Measurements from ENCODE around the gene TMED4. TPM values are rescaled to one million over a fixed set of nuclear protein-coding genes. Genes with fewer than 3 reads are reported as not detected.

The TMED4 gene
- total and polyA plus RNA-seq, 2 of the 13 experiments (the other 11 are each of a cell fraction or from before 2014, with no cell fraction given), result 81.4 to 109 TPM

- TF ChIP-seq ZBTB46 (CRISPR knock-in tag; IDR thresholded peaks at IDR 0.05; ENCODE audit: borderline replicate concordance) (no peak), NFE2 (CRISPR knock-in tag; IDR thresholded peaks at IDR 0.05) (no peak), ZNF562 (CRISPR knock-in tag; IDR thresholded peaks at IDR 0.05; ENCODE audit: borderline replicate concordance) (no peak), SNAPC2 (CRISPR knock-in tag; IDR thresholded peaks at IDR 0.05) (no peak), ZNF878 (CRISPR knock-in tag; IDR thresholded peaks at IDR 0.05) (no peak), ZNF615 (CRISPR knock-in tag; IDR thresholded peaks at IDR 0.05; ENCODE audit: borderline replicate concordance) (no peak), MATR3 (CRISPR knock-in tag; IDR thresholded peaks at IDR 0.05) (no peak), ZNF569 (CRISPR knock-in tag; IDR thresholded peaks at IDR 0.05; ENCODE audit: borderline replicate concordance) (no peak), NFIC (IDR thresholded peaks at IDR 0.05; ENCODE audit: low read length) (no peak), GLI4 (CRISPR knock-in tag; IDR thresholded peaks at IDR 0.05; ENCODE audit: borderline replicate concordance) (no peak), HNF4G (IDR thresholded peaks at IDR 0.05; ENCODE audit: borderline replicate concordance, low read depth, low read length) (no peak), HNF4G (CRISPR knock-in tag; IDR thresholded peaks at IDR 0.05; ENCODE audit: borderline replicate concordance, low read depth) (no peak), SRY (CRISPR knock-in tag; IDR thresholded peaks at IDR 0.05) (no peak), ZNF18 (CRISPR knock-in tag; IDR thresholded peaks at IDR 0.05; ENCODE audit: insufficient replicate concordance) (no peak), HNRNPL (IDR thresholded peaks at IDR 0.05; ENCODE audit: low read depth, low read length) (no peak), ADNP (CRISPR knock-in tag; IDR thresholded peaks at IDR 0.05) (no peak), POLR2G (IDR thresholded peaks at IDR 0.05; ENCODE audit: low read depth, low read length) (no peak), SIN3B (IDR thresholded peaks at IDR 0.05; ENCODE audit: low read length) (no peak), ZKSCAN5 (CRISPR knock-in tag; IDR thresholded peaks at IDR 0.05) (no peak), ELF1 (CRISPR knock-in tag; IDR thresholded peaks at IDR 0.05) (no peak)
- TF ChIP-seq, protein P1, sequence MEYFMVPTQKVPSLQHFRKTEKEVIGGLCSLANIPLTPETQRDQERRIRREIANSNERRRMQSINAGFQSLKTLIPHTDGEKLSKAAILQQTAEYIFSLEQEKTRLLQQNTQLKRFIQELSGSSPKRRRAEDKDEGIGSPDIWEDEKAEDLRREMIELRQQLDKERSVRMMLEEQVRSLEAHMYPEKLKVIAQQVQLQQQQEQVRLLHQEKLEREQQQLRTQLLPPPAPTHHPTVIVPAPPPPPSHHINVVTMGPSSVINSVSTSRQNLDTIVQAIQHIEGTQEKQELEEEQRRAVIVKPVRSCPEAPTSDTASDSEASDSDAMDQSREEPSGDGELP (IDR thresholded peaks at IDR 0.05; ENCODE audit: borderline replicate concordance, low read depth), result peak; percentile 61; the same call in 1 of the 2 replicates
- TF ChIP-seq, protein P2, sequence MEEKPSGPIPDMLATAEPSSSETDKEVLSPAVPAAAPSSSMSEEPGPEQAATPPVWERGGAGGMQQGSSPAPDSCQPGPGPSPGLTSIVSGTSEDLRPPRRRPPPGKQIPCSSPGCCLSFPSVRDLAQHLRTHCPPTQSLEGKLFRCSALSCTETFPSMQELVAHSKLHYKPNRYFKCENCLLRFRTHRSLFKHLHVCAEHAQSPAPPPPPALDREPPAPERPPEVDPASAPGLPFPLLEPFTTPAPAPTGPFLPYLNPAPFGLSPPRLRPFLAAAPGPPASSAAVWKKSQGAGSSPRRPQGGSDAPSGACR (CRISPR knock-in tag; IDR thresholded peaks at IDR 0.05), result no peak
- TF ChIP-seq, protein P3, sequence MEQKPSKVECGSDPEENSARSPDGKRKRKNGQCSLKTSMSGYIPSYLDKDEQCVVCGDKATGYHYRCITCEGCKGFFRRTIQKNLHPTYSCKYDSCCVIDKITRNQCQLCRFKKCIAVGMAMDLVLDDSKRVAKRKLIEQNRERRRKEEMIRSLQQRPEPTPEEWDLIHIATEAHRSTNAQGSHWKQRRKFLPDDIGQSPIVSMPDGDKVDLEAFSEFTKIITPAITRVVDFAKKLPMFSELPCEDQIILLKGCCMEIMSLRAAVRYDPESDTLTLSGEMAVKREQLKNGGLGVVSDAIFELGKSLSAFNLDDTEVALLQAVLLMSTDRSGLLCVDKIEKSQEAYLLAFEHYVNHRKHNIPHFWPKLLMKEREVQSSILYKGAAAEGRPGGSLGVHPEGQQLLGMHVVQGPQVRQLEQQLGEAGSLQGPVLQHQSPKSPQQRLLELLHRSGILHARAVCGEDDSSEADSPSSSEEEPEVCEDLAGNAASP (CRISPR knock-in tag; IDR thresholded peaks at IDR 0.05; ENCODE audit: borderline replicate concordance), result 0 out of 2 replicates have a peak, but pooled peaks have one; percentile 37
- TF ChIP-seq, protein P4, sequence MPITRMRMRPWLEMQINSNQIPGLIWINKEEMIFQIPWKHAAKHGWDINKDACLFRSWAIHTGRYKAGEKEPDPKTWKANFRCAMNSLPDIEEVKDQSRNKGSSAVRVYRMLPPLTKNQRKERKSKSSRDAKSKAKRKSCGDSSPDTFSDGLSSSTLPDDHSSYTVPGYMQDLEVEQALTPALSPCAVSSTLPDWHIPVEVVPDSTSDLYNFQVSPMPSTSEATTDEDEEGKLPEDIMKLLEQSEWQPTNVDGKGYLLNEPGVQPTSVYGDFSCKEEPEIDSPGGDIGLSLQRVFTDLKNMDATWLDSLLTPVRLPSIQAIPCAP (CRISPR knock-in tag; IDR thresholded peaks at IDR 0.05; ENCODE audit: low read depth), result no peak
These were observed 16.8 kb downstream of the TMED4 start (continued) for GRCh38 chr7:44565097-44565794.
